ENCODE results near the gene PIP5K1A. TPM values are rescaled to one million over a fixed set of nuclear protein-coding genes. Genes with fewer than 3 reads are reported as not detected.

The PIP5K1A gene
- total RNA-seq, 2 experiments from 2014 or later: 51.9 to 59.4 TPM

DNA sequence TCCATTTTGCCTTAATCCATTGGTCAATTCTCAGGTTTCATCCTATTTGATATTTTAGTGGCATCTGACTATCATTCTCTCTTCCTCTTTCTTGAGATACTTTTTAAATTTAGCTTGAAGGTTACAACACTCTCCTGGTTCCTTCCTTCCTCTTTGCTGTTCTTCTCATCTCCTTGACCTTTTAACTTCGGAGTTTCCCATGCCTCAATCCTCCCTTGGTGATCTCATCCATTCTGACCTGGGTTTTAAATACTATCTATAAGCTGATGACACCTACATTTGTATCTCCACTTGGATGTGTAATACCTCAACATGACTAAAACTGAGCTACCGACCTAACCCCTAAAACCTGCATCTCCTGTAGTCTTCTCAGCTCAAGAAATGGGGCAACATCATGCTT is 78.9 kb downstream of the PIP5K1A start:
- H3K4me3 Mint-ChIP-seq: no peak overlapping the region
- peaks cover 8% of the 10 kb centered on the region for H3K36me3 Mint-ChIP-seq
- ATAC-seq (ENCODE audit: low read depth): no peak
- POLR2A ChIA-PET: no interaction called here
- H3K9me3 Mint-ChIP-seq: no peaks in the 10 kb centered on the region
- no peak for DNase-seq
- H3K4me1 Mint-ChIP-seq: peaks cover 8% of the 10 kb centered on the region
- no peaks in the 10 kb centered on the region for H3K27me3 Mint-ChIP-seq
- no peak overlapping the region for H3K27ac Mint-ChIP-seq

DNA sequence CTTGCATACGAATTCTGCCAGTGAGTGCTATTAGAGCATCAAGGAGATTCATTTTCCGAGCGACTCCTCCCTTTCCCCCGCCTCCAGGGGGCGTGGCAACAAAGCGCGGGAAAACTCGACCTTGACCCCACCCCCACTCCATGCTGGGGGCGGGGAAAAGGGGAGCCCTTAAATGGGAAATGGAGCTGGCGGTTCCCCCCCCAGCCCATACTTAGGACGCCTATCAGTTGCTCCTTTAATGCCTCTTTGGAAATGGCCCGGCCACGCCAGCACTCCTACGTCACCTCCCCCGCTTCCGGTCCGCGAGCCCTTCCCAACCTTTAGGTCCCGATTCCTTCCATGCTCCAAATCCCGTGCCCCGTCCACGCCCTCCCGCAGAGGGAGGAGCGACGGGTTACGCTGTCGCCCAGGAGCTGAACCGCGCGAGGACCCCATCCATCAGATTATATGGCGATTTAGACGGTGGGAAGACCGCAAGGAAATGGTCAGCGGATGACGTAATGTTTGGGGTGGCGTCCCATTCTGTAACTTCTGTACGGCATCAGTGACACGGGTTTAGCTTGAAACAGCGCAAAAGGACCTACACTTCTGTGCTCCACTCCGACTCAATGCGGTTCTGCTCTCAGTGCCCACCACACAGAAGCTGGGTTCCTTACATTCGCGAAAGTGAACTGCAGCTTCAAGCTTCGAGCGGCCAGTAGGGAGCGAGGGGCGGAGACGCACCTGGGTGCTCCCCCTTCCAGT is 83.0 kb downstream of the PIP5K1A start:
- Mint-ChIP-seq H3K4me1 (peaks cover 23% of the 10 kb centered on the region), H3K4me3 (peak overlapping the region; percentile 99), H3K27me3 (no peaks in the 10 kb centered on the region), H3K36me3 (no peaks in the 10 kb centered on the region), H3K27ac (peak overlapping the region; percentile 98), H3K9me3 (no peaks in the 10 kb centered on the region)
- ATAC-seq (ENCODE audit: low read depth) (peak; percentile 24), DNase-seq (peak; percentile 99)
- POLR2A ChIA-PET: interaction anchor here (0.6 to 2.5 kb wide), 22 partner anchors 11 to 918 kb away, joined by 3 to 22 read pairs (median 4); partner anchors contain the start of genes PI4KB, PIP5K1A, POGZ and PSMB4

DNA sequence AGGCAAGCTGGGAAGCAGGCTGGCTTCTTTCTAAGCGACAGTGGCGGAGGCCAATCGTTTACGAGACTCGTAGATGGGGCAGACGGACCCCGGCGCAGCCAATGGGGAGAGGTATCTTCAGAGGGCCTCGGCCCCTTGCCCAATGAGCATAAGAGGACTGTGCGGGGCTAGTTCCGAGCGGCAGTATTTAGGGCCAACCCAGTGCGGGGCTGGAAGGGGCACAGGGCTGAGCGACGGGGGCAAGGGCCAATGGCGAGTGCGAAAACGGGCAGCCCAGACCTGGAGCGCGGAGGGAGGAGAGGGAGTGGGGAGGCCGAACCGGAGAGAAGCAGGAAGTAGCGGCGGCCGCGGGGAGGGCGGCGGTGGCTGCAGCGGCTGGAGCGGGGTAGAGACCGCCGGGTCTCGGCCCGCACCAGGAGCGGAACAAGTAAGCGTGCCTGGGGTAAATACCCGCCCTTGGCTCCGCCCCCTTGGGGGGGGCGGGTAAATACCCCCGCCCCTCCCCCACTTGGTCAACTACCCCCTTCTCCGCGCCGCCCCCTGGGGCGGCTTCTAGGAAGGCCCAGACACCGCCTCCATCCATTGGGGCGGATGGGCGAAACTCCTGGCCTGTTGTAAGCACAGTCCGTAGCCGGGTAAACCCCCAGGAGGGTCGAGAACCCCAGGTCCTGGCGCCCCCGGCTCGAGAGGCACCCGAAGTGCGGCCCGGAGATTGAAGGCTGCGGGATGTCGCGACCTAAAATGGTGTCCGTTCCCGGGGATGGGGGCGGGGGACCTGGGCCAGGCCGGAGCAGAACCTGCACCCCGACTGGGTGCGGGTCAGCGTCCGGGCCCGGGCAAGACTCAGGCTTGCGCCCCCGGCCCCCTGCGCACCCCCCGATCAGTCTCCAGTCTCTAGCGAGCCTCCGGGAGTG is 83.9 kb downstream of the PIP5K1A start, which contains the start of gene ZNF687:
Gene ZNF687 (plus strand): TSS at position 331 of the 914 bp plus-strand sequence. CDS start 3,993 bp downstream, outside the sequence.
- peak; percentile 94 for ATAC-seq (ENCODE audit: low read depth)
- H3K4me3 Mint-ChIP-seq: peak within 1 kb of the TSS; percentile 99
- peak; percentile 97 for DNase-seq
- H3K4me1 Mint-ChIP-seq: peaks cover 20% of the 10 kb centered on the region
- H3K36me3 Mint-ChIP-seq: peaks cover 2% of the 10 kb centered on the region
- H3K9me3 Mint-ChIP-seq: no peaks in the 10 kb centered on the region
- POLR2A ChIA-PET: interaction anchor here (0.6 to 3.5 kb wide), 22 partner anchors 10 to 918 kb away, joined by 3 to 22 read pairs (median 4); partner anchors contain the start of genes PI4KB, PIP5K1A, POGZ and PSMB4
- no peaks in the 10 kb centered on the region for H3K27me3 Mint-ChIP-seq
- peak within 1 kb of the TSS; percentile 98 for H3K27ac Mint-ChIP-seq

DNA sequence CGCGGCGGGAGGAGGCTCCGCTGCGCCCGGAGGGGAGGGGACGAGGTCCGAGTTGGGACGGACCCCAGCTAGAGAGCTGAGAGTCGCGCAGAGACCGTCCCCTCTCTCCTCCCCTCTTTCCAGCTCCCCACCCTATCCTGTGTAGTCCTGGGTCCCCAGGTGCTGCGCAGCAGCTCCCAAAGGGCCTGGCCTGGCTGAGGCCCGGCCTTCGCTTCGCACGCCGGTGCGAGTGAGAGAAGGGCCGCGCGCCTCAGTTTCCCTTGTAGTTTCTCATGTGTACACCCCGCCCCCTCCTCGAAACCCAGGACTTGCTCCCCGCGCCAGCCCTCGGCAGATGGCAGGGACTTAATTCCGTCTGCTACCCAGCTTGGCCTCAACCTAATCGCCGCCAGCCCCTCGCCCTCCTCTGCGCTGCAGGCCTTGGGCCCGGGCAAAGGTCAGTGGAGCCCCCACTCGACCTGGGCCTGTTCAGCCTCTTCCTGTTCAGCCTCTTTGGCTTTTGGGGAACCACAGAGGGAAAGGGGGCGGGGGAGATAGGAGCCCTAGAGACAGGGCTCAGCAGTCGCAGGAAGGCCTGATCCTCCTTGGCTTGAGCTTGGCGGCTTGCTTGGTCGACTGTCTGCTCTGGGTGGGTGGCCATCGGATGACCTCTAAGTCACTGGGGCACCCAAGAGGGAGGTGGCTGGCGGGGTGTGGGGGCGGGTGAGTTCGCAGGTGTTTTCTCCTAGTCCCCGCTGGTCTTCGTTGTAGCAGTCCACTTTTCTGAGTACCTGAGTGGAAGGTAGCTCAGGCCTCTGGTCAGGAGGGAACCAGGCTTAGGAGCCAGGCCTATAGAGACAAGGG is 84.8 kb downstream of the PIP5K1A start:
- Mint-ChIP-seq H3K36me3 (peaks cover 2% of the 10 kb centered on the region), H3K4me3 (peak overlapping the region; percentile 99), H3K27ac (peak overlapping the region; percentile 98), H3K4me1 (peaks cover 17% of the 10 kb centered on the region), H3K27me3 (no peaks in the 10 kb centered on the region), H3K9me3 (no peaks in the 10 kb centered on the region)
- ATAC-seq (ENCODE audit: low read depth): no peak
- DNase-seq: peak; percentile 47
- POLR2A ChIA-PET: interaction anchor here (0.9 to 3.5 kb wide), 6 partner anchors 11 to 116 kb away, joined by 3 to 22 read pairs (median 4); partner anchors contain the start of genes PSMB4, PSMD4, RFX5 and VPS72

DNA sequence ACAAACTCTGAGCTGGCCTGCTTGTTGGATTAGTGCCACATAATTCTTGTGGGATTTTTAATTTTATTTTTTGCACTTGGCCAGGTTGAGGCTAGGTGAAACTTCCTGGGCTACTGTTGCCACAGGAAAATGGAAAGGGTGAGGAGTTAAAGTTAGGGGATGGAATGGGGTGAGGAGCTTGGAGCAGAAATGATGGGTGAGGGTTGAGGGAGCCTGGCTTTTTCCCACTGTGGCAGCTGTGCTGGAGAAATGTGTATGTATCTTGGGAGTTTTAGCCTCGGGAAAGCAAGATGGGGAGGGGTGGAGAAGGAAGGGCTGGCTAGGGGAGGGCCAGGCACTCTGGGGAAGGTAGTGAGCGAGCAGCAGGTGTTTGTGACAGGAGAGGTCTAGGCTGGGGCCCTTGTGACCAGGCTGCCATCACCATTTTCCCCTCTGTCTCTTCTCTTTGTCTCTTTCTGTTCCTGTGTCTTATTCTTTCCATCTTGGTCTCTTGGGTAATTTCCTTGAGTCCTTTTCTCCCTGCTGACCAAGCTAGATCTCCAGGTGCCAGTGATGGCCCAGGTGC is 85.7 kb downstream of the PIP5K1A start:
- Mint-ChIP-seq H3K27me3 (no peaks in the 10 kb centered on the region), H3K9me3 (no peaks in the 10 kb centered on the region), H3K4me3 (peak overlapping the region; percentile 99), H3K27ac (peak overlapping the region; percentile 98), H3K36me3 (peaks cover 4% of the 10 kb centered on the region), H3K4me1 (peaks cover 15% of the 10 kb centered on the region)
- ATAC-seq (ENCODE audit: low read depth) (no peak), DNase-seq (no peak)
- POLR2A ChIA-PET: interaction anchor here (0.9 to 3.5 kb wide), 4 partner anchors 10 to 94 kb away, joined by 4 to 22 read pairs (median 5); partner anchors contain the start of genes PI4KB, PSMD4 and VPS72

DNA sequence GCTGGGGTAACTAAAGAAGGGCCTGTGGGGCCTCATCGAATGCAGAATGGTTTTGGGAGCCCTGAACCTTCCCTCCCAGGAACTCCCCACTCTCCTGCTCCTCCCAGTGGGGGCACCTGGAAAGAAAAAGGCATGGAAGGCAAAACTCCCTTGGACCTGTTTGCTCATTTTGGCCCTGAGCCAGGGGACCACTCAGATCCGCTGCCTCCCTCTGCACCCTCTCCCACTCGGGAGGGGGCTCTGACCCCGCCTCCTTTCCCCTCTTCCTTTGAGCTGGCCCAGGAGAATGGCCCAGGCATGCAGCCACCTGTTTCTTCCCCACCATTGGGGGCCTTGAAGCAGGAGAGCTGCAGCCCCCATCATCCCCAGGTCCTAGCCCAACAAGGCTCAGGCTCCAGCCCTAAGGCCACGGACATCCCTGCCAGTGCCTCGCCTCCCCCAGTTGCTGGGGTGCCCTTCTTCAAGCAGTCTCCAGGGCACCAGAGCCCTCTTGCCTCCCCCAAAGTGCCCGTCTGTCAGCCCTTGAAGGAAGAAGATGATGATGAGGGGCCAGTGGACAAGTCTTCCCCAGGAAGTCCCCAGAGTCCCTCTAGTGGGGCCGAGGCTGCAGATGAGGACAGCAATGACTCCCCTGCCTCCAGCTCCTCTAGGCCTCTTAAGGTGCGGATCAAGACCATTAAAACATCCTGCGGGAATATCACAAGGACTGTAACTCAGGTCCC is 88.4 kb downstream of the PIP5K1A start:
- Mint-ChIP-seq H3K4me3 (no peak overlapping the region), H3K4me1 (peaks cover 18% of the 10 kb centered on the region), H3K27me3 (no peaks in the 10 kb centered on the region), H3K9me3 (no peaks in the 10 kb centered on the region), H3K36me3 (peaks cover 4% of the 10 kb centered on the region), H3K27ac (no peak overlapping the region)
- DNase-seq: no peak
- no peak for ATAC-seq (ENCODE audit: low read depth)
- POLR2A ChIA-PET: no interaction called here

DNA sequence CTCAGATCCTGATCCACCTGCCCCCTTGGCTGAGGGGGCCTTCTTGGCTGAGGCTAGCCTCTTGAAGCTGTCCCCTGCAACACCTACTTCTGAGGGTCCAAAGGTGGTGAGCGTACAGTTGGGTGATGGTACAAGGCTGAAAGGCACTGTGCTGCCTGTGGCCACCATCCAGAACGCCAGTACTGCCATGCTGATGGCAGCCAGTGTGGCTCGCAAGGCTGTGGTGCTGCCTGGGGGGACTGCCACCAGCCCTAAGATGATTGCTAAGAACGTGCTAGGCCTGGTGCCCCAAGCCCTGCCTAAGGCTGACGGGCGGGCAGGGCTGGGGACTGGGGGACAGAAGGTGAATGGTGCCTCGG is 89.0 kb downstream of the PIP5K1A start:
- Mint-ChIP-seq H3K27ac (no peak overlapping the region), H3K27me3 (no peaks in the 10 kb centered on the region), H3K4me1 (peaks cover 18% of the 10 kb centered on the region), H3K36me3 (peaks cover 4% of the 10 kb centered on the region), H3K4me3 (no peak overlapping the region), H3K9me3 (no peaks in the 10 kb centered on the region)
- POLR2A ChIA-PET: no interaction called here
- DNase-seq (no peak), ATAC-seq (ENCODE audit: low read depth) (no peak)

DNA sequence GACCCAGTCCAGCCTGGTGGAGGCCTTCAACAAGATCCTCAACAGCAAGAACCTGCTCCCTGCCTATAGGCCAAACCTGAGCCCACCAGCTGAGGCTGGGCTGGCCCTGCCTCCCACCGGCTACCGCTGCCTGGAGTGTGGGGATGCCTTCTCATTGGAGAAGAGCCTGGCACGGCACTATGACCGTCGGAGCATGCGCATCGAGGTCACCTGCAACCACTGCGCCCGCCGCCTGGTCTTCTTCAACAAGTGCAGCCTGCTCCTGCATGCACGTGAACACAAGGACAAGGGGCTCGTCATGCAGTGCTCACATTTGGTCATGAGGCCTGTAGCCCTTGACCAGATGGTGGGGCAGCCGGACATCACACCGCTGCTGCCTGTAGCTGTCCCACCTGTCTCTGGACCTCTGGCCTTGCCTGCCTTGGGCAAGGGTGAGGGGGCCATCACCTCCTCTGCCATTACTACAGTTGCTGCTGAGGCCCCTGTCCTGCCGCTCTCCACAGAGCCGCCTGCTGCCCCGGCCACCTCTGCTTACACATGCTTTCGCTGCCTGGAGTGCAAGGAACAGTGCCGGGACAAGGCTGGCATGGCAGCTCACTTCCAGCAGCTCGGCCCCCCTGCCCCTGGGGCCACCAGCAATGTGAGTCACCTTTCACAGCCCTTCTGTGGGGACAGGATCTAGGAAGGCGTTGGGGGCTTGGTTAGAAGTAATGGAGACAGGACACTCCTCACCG is 89.6 kb downstream of the PIP5K1A start:
- Mint-ChIP-seq H3K27me3 (no peaks in the 10 kb centered on the region), H3K27ac (no peak overlapping the region), H3K9me3 (no peaks in the 10 kb centered on the region), H3K36me3 (peaks cover 6% of the 10 kb centered on the region), H3K4me1 (peaks cover 18% of the 10 kb centered on the region), H3K4me3 (no peak overlapping the region)
- DNase-seq: no peak
- ATAC-seq (ENCODE audit: low read depth): no peak
- POLR2A ChIA-PET: no interaction called here

DNA sequence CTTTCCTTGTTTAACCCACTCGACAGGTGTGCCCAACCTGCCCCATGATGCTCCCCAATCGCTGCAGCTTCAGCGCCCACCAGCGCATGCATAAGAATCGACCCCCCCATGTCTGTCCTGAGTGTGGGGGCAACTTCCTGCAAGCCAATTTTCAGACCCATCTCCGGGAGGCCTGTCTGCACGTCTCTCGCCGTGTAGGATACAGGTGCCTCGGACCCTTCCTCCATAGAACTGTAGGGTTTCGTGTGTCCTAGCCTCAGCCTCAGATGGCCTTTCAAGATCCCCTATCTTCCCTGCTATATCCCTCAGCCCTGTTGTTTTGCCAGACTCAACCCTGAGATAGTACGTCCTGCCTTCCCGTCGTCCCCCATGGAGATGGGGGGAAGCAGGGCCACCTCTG is 90.2 kb downstream of the PIP5K1A start:
- H3K9me3 Mint-ChIP-seq: no peaks in the 10 kb centered on the region
- DNase-seq: no peak
- POLR2A ChIA-PET: no interaction called here
- H3K4me3 Mint-ChIP-seq: no peak overlapping the region
- H3K27me3 Mint-ChIP-seq: no peaks in the 10 kb centered on the region
- ATAC-seq (ENCODE audit: low read depth): no peak
- peak overlapping the region; percentile 2 for H3K27ac Mint-ChIP-seq
- peaks cover 13% of the 10 kb centered on the region for H3K4me1 Mint-ChIP-seq
- H3K36me3 Mint-ChIP-seq: peaks cover 6% of the 10 kb centered on the region

DNA sequence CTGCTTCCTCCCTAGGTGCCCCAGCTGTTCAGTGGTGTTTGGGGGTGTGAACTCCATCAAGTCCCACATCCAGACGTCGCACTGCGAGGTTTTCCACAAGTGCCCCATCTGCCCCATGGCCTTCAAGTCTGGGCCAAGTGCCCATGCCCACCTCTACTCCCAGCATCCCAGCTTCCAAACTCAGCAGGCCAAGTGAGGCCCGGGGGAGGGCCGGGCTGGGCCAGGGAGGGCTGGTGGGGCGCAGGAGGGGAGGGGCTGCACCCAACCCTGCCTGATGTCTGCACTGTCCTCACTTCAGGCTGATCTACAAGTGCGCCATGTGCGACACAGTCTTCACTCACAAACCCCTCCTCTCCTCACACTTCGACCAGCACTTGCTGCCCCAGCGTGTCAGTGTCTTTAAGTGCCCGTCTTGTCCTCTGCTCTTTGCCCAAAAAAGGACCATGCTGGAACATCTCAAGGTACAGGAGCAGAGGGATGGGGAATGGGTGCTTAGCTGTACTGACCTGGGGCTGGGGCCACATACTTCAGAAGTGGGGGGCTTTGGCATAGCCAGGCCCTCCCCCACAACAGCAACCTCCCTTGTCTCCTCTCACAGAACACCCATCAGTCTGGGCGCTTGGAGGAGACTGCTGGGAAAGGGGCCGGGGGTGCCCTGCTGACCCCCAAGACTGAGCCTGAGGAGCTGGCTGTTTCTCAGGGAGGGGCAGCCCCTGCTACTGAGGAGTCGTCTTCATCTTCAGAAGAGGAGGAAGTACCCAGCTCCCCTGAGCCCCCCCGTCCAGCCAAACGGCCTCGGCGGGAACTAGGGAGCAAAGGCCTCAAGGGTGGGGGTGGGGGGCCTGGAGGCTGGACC is 91.0 kb downstream of the PIP5K1A start:
- H3K4me1 Mint-ChIP-seq: peaks cover 5% of the 10 kb centered on the region
- H3K9me3 Mint-ChIP-seq: no peaks in the 10 kb centered on the region
- peak overlapping the region; percentile 42 for H3K27ac Mint-ChIP-seq
- H3K36me3 Mint-ChIP-seq: peaks cover 11% of the 10 kb centered on the region
- ATAC-seq (ENCODE audit: low read depth) (no peak), DNase-seq (no peak)
- no peak overlapping the region for H3K4me3 Mint-ChIP-seq
- no peaks in the 10 kb centered on the region for H3K27me3 Mint-ChIP-seq
- POLR2A ChIA-PET: interaction anchor here (0.6 kb wide), 1 partner anchor 620 kb away, joined by 3 read pairs; no protein-coding TSS in a partner anchor
